GM19324 (cell line): ENCODE measurements around the gene RAB24.
"Not testable (repeated sequence)": the region's sequence is repeated elsewhere in the genome, so short reads cannot be mapped to it uniquely, and the experiment has no call there.

Experiments
- ATAC-seq: cut with Tn5 transposase; IDR thresholded peaks from one replicate; pipeline ENCODE4 v1.9.1; 2021; ENCODE audit warnings: mild to moderate bottlenecking, moderate library complexity; ENCODE audit not compliant: unreplicated experiment, low FRiP score

The RAB24 gene

GRCh38 chr5:177311723-177312648 lies 8.5 kb upstream of the RAB24 start, which contains the start of gene MXD3:
MXD3 (minus strand) TSS chr5:177311898; CDS start chr5:177311830, 68 bp downstream.
- ATAC-seq: peak; percentile 78

GRCh38 chr5:177311392-177311722 lies 7.8 kb upstream of the RAB24 start:
- no peak for ATAC-seq

- no peak for ATAC-seq
These were observed 7.4 kb upstream of the RAB24 start for GRCh38 chr5:177310757-177311391.

- no peak for ATAC-seq
These were observed 6.8 kb upstream of the RAB24 start for GRCh38 chr5:177310332-177310731.

- no peak for ATAC-seq
These were observed 6.1 kb upstream of the RAB24 start for GRCh38 chr5:177309351-177310191.

- no peak for ATAC-seq
These were observed 5.2 kb upstream of the RAB24 start for GRCh38 chr5:177308740-177309139.

- ATAC-seq: no peak
These were observed 4.2 kb upstream of the RAB24 start for GRCh38 chr5:177307544-177308363.

GRCh38 chr5:177306674-177307543 lies 3.4 kb upstream of the RAB24 start:
- ATAC-seq: no peak

- ATAC-seq: not testable (repeated sequence)
These were observed 2.7 kb upstream of the RAB24 start for GRCh38 chr5:177306103-177306640.

GRCh38 chr5:177304392-177305119 lies 1.0 kb upstream of the RAB24 start:
- no peak for ATAC-seq

GRCh38 chr5:177303925-177304391 lies 439 bp upstream of the RAB24 start:
- ATAC-seq: no peak

GRCh38 chr5:177302354-177303110 lies 987 bp downstream of the RAB24 start:
- ATAC-seq: no peak

GRCh38 chr5:177301503-177302165 lies 1.9 kb downstream of the RAB24 start:
- ATAC-seq: no peak

- no peak for ATAC-seq
These were observed 2.6 kb downstream of the RAB24 start for GRCh38 chr5:177300951-177301350.

GRCh38 chr5:177300236-177300880 lies 3.2 kb downstream of the RAB24 start:
- ATAC-seq: no peak

- ATAC-seq: no peak
These were observed 3.8 kb downstream of the RAB24 start for GRCh38 chr5:177299697-177300096.
